Lung (tissue), 13 donors: ENCODE data around the gene OSTF1. TPM values are rescaled to one million over a fixed set of nuclear protein-coding genes. Genes with fewer than 3 reads are reported as not detected.

Experiments used
- ATAC-seq: fragments of 200-7000 bp; cut with Tn5 transposase; one replicate; pipeline ENCODE4 v1.9.1; 2020; ENCODE audit warnings: moderate number of reproducible peaks; ENCODE audit not compliant: insufficient read depth, low FRiP score
- DNase-seq, 3 donors: peaks; one replicate each; pipeline ENCODE4 v3.0.0-alpha.2; 2013 to 2017
- H3K27ac ChIP-seq, 2 donors: one replicate each; pipeline ENCODE4 v1.5.1; 2013; ENCODE audit warnings: mild to moderate bottlenecking in 2 of 2, moderate library complexity in 2 of 2, control low read depth in 1 of 2, inconsistent platforms in 1 of 2, low read depth in 1 of 2, low read length in 1 of 2
- H3K27me3 ChIP-seq, 3 donors: one replicate each; pipeline ENCODE4 v1.5.1; 2013; ENCODE audit warnings: low read length in 2 of 3; ENCODE audit not compliant: control insufficient read depth in 3 of 3, insufficient read depth in 3 of 3
- H3K36me3 ChIP-seq, 4 donors: one replicate each; pipeline ENCODE4 v1.5.1; 2013; ENCODE audit warnings: low read length in 4 of 4, mild to moderate bottlenecking in 1 of 4, moderate library complexity in 1 of 4; ENCODE audit not compliant: control insufficient read depth in 4 of 4, insufficient read depth in 4 of 4
- H3K4me1 ChIP-seq, 5 donors: one replicate each; pipeline ENCODE4 v1.5.1; 2013; ENCODE audit warnings: low read length in 5 of 5, mild to moderate bottlenecking in 2 of 5, moderate library complexity in 1 of 5; ENCODE audit not compliant: control insufficient read depth in 5 of 5, insufficient read depth in 5 of 5
- H3K4me3 ChIP-seq: one replicate; pipeline ENCODE4 v1.5.1; 2013; ENCODE audit warnings: mild to moderate bottlenecking, control low read depth, moderate library complexity
- H3K9ac ChIP-seq, 2 donors: one replicate each; pipeline ENCODE4 v1.5.1; 2013; ENCODE audit warnings: low read length in 2 of 2, control low read depth in 1 of 2; ENCODE audit not compliant: insufficient read depth in 1 of 2
- H3K9me3 ChIP-seq, 4 donors: one replicate each; pipeline ENCODE4 v1.5.1; 2013; ENCODE audit warnings: low read length in 3 of 4, mild to moderate bottlenecking in 1 of 4, moderate library complexity in 1 of 4; ENCODE audit not compliant: control insufficient read depth in 4 of 4, insufficient read depth in 3 of 4
- WGBS, 2 donors: extraction: QIAGEN DNeasy Blood & Tissue Kit; methylation state at CpG; one replicate each; pipeline ENCODE4 v1.1.7; 2013; 5-methylcytosine and 5-hydroxymethylcytosine counted together
- polyA plus RNA-seq, 2 donors: library from polyadenylated mRNA; stranded (reverse); fragments of 200-250 nt; gene quantifications; one replicate each; pipeline ENCODE4 v1.2.1, GENCODE V29; 2013
- small RNA-seq: library from RNA; depleted of rRNA; stranded (forward); fragments of <200 nt; gene quantifications from one replicate; pipeline ENCODE3, GENCODE V24; 2014; ENCODE audit warnings: low replicate concordance
- total RNA-seq, 2 donors: library from RNA; depleted of rRNA in 1 of 2; stranded (reverse); fragments of >200 nt in 1 of 2; gene quantifications; one replicate each; pipeline ENCODE4 v1.2.1, GENCODE V29; 2014 to 2021
- TF ChIP-seq, protein P1 (sequence below): IDR thresholded peaks from 2 replicates; pipeline ENCODE4 v1.5.1; 2012; ENCODE audit warnings: mild to moderate bottlenecking; ENCODE audit errors: control extremely low read depth, extremely low read depth
- donor health status: control.
- donor health status: control.
- donor health status: Bipolar disorder and iron deficiency.
- donor health status: healthy.
- donor health status: DM: yes; HTN: yes; CAD: no.

OSTF1 gene
- total and polyA plus RNA-seq, 4 donors = 50.9 to 91.0 (median 72.0) TPM

DNA sequence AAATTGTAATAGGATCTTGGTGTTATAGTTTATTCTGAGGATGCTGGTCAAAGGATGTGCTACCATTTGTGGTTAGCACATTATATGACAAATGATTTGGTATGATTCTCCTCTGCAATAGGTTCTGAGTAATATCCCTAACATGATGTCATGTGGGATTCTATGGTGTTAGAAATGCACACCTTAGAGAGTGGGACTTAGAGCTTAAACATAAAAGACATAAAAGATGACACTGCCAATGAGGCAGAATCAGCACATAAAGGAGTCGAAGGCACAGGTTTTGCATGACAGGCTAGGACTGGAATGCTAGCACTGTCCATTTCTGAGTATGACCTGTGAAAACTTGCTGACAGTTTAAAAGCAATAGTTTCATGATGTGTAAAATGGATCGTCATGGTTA, 100.4 kb downstream of the OSTF1 start:
- ATAC-seq (no peak), DNase-seq (no peak)
- TF ChIP-seq, protein P1, sequence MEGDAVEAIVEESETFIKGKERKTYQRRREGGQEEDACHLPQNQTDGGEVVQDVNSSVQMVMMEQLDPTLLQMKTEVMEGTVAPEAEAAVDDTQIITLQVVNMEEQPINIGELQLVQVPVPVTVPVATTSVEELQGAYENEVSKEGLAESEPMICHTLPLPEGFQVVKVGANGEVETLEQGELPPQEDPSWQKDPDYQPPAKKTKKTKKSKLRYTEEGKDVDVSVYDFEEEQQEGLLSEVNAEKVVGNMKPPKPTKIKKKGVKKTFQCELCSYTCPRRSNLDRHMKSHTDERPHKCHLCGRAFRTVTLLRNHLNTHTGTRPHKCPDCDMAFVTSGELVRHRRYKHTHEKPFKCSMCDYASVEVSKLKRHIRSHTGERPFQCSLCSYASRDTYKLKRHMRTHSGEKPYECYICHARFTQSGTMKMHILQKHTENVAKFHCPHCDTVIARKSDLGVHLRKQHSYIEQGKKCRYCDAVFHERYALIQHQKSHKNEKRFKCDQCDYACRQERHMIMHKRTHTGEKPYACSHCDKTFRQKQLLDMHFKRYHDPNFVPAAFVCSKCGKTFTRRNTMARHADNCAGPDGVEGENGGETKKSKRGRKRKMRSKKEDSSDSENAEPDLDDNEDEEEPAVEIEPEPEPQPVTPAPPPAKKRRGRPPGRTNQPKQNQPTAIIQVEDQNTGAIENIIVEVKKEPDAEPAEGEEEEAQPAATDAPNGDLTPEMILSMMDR = no peak
- Histone ChIP-seq H3K27me3 (no peaks in the 10 kb centered on the region), H3K4me3 (no peak overlapping the region), H3K27ac (no peak overlapping the region), H3K9me3 (no peaks in the 10 kb centered on the region), H3K9ac (no peak overlapping the region), H3K36me3 (peaks cover 0 to 2% (median 0%) of the 10 kb centered on the region in 4 donors), H3K4me1 (no peaks in the 10 kb centered on the region)
- WGBS, 2 donors = 94% methylated on average over 2 of the region's 2 CpGs

DNA sequence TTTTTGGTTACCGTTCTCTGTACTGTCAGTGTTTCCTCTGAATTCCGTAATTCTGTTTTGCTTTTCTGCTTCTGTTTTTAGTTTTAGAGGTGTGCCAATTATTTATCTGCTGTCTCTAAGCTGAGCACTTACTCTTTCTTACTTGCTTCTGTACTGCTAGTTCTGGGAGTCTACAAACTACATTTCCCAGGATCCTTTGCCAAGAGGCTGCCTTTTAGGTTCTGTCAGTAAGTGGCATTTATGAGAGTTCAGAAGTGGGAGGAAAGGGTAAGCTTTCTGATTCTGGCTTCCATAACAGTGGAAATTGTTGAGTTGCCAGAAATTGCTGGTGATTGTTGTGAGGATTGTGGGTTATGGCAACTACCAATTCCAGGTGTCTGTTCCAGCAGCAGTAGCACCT, 102.4 kb downstream of the OSTF1 start:
- H3K27me3 ChIP-seq = no peaks in the 10 kb centered on the region
- H3K4me3 ChIP-seq = no peak overlapping the region
- H3K27ac ChIP-seq = no peak overlapping the region
- no peak for ATAC-seq
- WGBS, 2 donors = 75 to 88% methylated on average over 2 of the region's 2 CpGs
- H3K9me3 ChIP-seq = no peaks in the 10 kb centered on the region
- no peak for DNase-seq
- TF ChIP-seq, protein P1 = no peak
- H3K36me3 ChIP-seq = peaks cover 0 to 2% (median 0%) of the 10 kb centered on the region in 4 donors
- H3K4me1 ChIP-seq = no peaks in the 10 kb centered on the region
- H3K9ac ChIP-seq = no peak overlapping the region

Small RNA genes lying within 50 kb of the gene (small RNA-seq; reads per million reads assigned to genes)
- gene RF00019 = not detected

Other genes starting within 250 kb of the OSTF1 start
- 1 to 10 TPM in 1 of 2 donors, under 1 TPM in 1; 0.74 to 2.3 TPM for gene TRPM6, start 200.6 kb upstream of the OSTF1 start, total RNA-seq
- gene TRPM6, start 200.6 kb upstream of the OSTF1 start, polyA plus RNA-seq = under 1 TPM; 0.10 to 0.66 TPM
- 1 to 10 TPM; 2.9 TPM for gene C9orf40, start 135.6 kb upstream of the OSTF1 start, total RNA-seq
- gene C9orf40, start 135.6 kb upstream of the OSTF1 start, polyA plus RNA-seq = 1 to 10 TPM; 1.9 to 2.5 TPM
- 10 to 100 TPM; 12.0 to 25.1 TPM for gene CARNMT1, start 60.2 kb upstream of the OSTF1 start, total RNA-seq
- 1 to 10 TPM; 4.9 to 5.1 TPM for gene CARNMT1, start 60.2 kb upstream of the OSTF1 start, polyA plus RNA-seq
- gene NMRK1, start 359 bp upstream of the OSTF1 start, total RNA-seq = 10 to 100 TPM; 27.5 to 35.3 TPM
- 10 to 100 TPM; 22.7 to 57.9 TPM for gene NMRK1, start 359 bp upstream of the OSTF1 start, polyA plus RNA-seq